Trophoblast cell (in vitro differentiated cells and primary cell): ENCODE measurements around the gene EPHB2.

Experiments
- DNase-seq, 2 donors: peaks; one replicate each; pipeline ENCODE4 v3.0.0-alpha.2; 2016
- H2AFZ ChIP-seq: 2 replicates; pipeline ENCODE4 v1.6.1; 2013; ENCODE audit warnings: low read length, moderate library complexity, mild to moderate bottlenecking; ENCODE audit not compliant: insufficient read depth, poor library complexity
- H2AK5ac ChIP-seq: 2 replicates; pipeline ENCODE4 v1.6.1; 2013; ENCODE audit warnings: mild to moderate bottlenecking, low read length
- H2BK120ac ChIP-seq: 2 replicates; pipeline ENCODE4 v1.6.1; 2013; ENCODE audit warnings: low read length, mild to moderate bottlenecking, moderate library complexity; ENCODE audit not compliant: insufficient read depth, poor library complexity
- H2BK12ac ChIP-seq: 2 replicates; pipeline ENCODE4 v1.6.1; 2013; ENCODE audit warnings: mild to moderate bottlenecking, low read length, moderate library complexity
- H2BK5ac ChIP-seq: 2 replicates; pipeline ENCODE4 v1.6.1; 2013; ENCODE audit warnings: low read length, low read depth, moderate library complexity, mild to moderate bottlenecking; ENCODE audit not compliant: poor library complexity
- H3K14ac ChIP-seq: 2 replicates; pipeline ENCODE4 v1.6.1; 2013; ENCODE audit warnings: mild to moderate bottlenecking, low read length
- H3K18ac ChIP-seq: 2 replicates; pipeline ENCODE4 v1.6.1; 2013; ENCODE audit warnings: mild to moderate bottlenecking, low read length
- H3K23ac ChIP-seq: 2 replicates; pipeline ENCODE4 v1.6.1; 2013; ENCODE audit warnings: low read length
- H3K27ac ChIP-seq: 2 replicates; pipeline ENCODE4 v1.5.1; 2013; ENCODE audit warnings: low read depth, mild to moderate bottlenecking, inconsistent platforms, low read length, moderate library complexity
- H3K27me3 ChIP-seq: 2 replicates; pipeline ENCODE4 v1.6.1; 2013; ENCODE audit warnings: inconsistent platforms, mild to moderate bottlenecking, low read length, moderate library complexity; ENCODE audit not compliant: insufficient read depth
- H3K36me3 ChIP-seq, 2 experiments: 1 replicate in 1 of 2; 2 replicates in 1 of 2; pipeline ENCODE4 v1.6.1; 2013; ENCODE audit warnings: low read length in 2 of 2, mild to moderate bottlenecking in 2 of 2, moderate library complexity in 1 of 2; ENCODE audit not compliant: insufficient read depth in 2 of 2, control insufficient read depth in 1 of 2
- H3K4ac ChIP-seq: 2 replicates; pipeline ENCODE4 v1.6.1; 2013; ENCODE audit warnings: low read depth, mild to moderate bottlenecking, low read length, moderate library complexity
- H3K4me1 ChIP-seq, 2 experiments: 1 replicate in 1 of 2; 2 replicates in 1 of 2; pipeline ENCODE4 v1.6.1; 2013; ENCODE audit warnings: low read length in 2 of 2, mild to moderate bottlenecking in 2 of 2, moderate library complexity in 1 of 2; ENCODE audit not compliant: insufficient read depth in 2 of 2, control insufficient read depth in 1 of 2
- H3K4me2 ChIP-seq: 2 replicates; pipeline ENCODE4 v1.6.1; 2013; ENCODE audit warnings: inconsistent platforms, mild to moderate bottlenecking, low read length, moderate library complexity
- H3K4me3 ChIP-seq: 2 replicates; pipeline ENCODE4 v1.5.1; 2013; ENCODE audit warnings: mild to moderate bottlenecking, low read depth, low read length, inconsistent platforms
- H3K79me1 ChIP-seq: one replicate; pipeline ENCODE4 v1.6.1; 2013; ENCODE audit warnings: low read length
- H3K79me2 ChIP-seq: 2 replicates; pipeline ENCODE4 v1.6.1; 2013; ENCODE audit warnings: low read length, mild to moderate bottlenecking; ENCODE audit not compliant: control insufficient read depth, insufficient read depth, poor library complexity
- H3K9ac ChIP-seq: 2 replicates; pipeline ENCODE4 v1.6.1; 2013; ENCODE audit warnings: mild to moderate bottlenecking, low read length
- H3K9me3 ChIP-seq: 2 replicates; pipeline ENCODE4 v1.6.1; 2013; ENCODE audit warnings: low read depth, mild to moderate bottlenecking, control low read depth, inconsistent platforms, low read length; ENCODE audit not compliant: insufficient read depth
- H4K12ac ChIP-seq: 2 replicates; pipeline ENCODE4 v1.6.1; 2013; ENCODE audit warnings: low read depth, mild to moderate bottlenecking, low read length, moderate library complexity
- H4K8ac ChIP-seq: 2 replicates; pipeline ENCODE4 v1.6.1; 2013; ENCODE audit warnings: low read depth, mild to moderate bottlenecking, low read length, moderate library complexity
- H4K91ac ChIP-seq: one replicate; pipeline ENCODE4 v1.6.1; 2013; ENCODE audit warnings: low read depth, mild to moderate bottlenecking, low read length, moderate library complexity
- WGBS: extraction: QIAGEN DNeasy Blood & Tissue Kit; methylation state at CpG from one replicate; pipeline ENCODE4 v1.1.7; 2013; ENCODE audit warnings: missing lambda C conversion rate; ENCODE audit not compliant: insufficient read length, insufficient coverage; ENCODE audit errors: extremely low coverage; 5-methylcytosine and 5-hydroxymethylcytosine counted together

EPHB2 gene

DNA sequence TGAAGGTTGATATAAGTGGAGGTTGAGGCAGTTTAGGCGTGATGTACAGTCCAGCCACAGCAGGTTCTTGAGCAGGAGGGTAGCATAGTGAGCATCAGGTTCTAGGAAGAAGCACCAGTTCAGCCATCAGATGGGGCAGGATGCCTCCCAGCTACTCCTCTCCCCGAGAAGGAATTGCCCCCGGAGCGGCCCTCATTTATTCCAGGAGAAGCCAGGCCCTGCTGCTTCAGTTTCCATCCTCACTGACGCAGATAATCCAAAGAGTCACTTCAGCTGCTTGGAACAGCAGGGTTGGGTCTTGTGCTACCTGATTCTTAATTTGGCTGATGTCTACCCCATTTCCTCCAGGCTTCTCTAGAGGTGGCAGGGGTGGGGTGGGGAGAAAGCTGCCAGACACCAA lies 207.3 kb downstream of the EPHB2 start:
- Histone ChIP-seq H3K14ac (no peak overlapping the region), H4K91ac (no peak overlapping the region), H2BK120ac (no peak overlapping the region), H3K4ac (no peak overlapping the region), H3K4me1 (no peaks in the 10 kb centered on the region), H3K9me3 (no peaks in the 10 kb centered on the region), H3K18ac (no peak overlapping the region), H2AFZ (no peak overlapping the region), H3K79me2 (no peaks in the 10 kb centered on the region), H2BK12ac (no peak overlapping the region), H3K27ac (no peak overlapping the region), H3K36me3 (no peaks in the 10 kb centered on the region), H4K8ac (no peak overlapping the region), H2AK5ac (no peak overlapping the region), H4K12ac (no peak overlapping the region), H2BK5ac (no peak overlapping the region), H3K23ac (no peak overlapping the region), H3K79me1 (no peaks in the 10 kb centered on the region), H3K27me3 (no peaks in the 10 kb centered on the region), H3K9ac (no peak overlapping the region), H3K4me2 (no peak overlapping the region), H3K4me3 (no peak overlapping the region)
- DNase-seq = no peak
- no CpG with 5 or more reads among the region's 5 CpGs for WGBS

- no peaks in the 10 kb centered on the region for H3K27me3 ChIP-seq
- no peak overlapping the region for H4K91ac ChIP-seq
- H4K8ac ChIP-seq = no peak overlapping the region
- no CpG with 5 or more reads among the region's 4 CpGs for WGBS
- H3K4ac ChIP-seq = no peak overlapping the region
- H3K14ac ChIP-seq = no peak overlapping the region
- no peak overlapping the region for H2AK5ac ChIP-seq
- no peak overlapping the region for H4K12ac ChIP-seq
- H3K23ac ChIP-seq = no peak overlapping the region
- peaks cover 1% of the 10 kb centered on the region for H3K9me3 ChIP-seq
- H3K18ac ChIP-seq = no peak overlapping the region
- no peaks in the 10 kb centered on the region for H3K36me3 ChIP-seq
- DNase-seq = peak in 1 of 2 donors; percentile 44
- H3K4me1 ChIP-seq = no peaks in the 10 kb centered on the region
- no peak overlapping the region for H3K4me2 ChIP-seq
- H3K27ac ChIP-seq = no peak overlapping the region
- no peaks in the 10 kb centered on the region for H3K79me2 ChIP-seq
- H2AFZ ChIP-seq = no peak overlapping the region
- H3K4me3 ChIP-seq = no peak overlapping the region
- H2BK5ac ChIP-seq = no peak overlapping the region
- no peak overlapping the region for H3K9ac ChIP-seq
- H2BK120ac ChIP-seq = no peak overlapping the region
- no peak overlapping the region for H2BK12ac ChIP-seq
- H3K79me1 ChIP-seq = no peaks in the 10 kb centered on the region
Observed at GRCh38 chr1:22918644-22919043, 208.0 kb downstream of the EPHB2 start.

GRCh38 chr1:22919341-22920025 lies 208.8 kb downstream of the EPHB2 start:
- DNase-seq = peak; percentile 30 to 92
- Histone ChIP-seq H2AFZ (no peak overlapping the region), H3K9me3 (peaks cover 3% of the 10 kb centered on the region), H2AK5ac (no peak overlapping the region), H4K12ac (no peak overlapping the region), H3K18ac (no peak overlapping the region), H3K4me1 (no peaks in the 10 kb centered on the region), H3K4me2 (no peak overlapping the region), H4K91ac (no peak overlapping the region), H3K23ac (no peak overlapping the region), H3K14ac (no peak overlapping the region), H3K36me3 (no peaks in the 10 kb centered on the region), H3K4me3 (no peak overlapping the region), H2BK12ac (no peak overlapping the region), H3K79me2 (no peaks in the 10 kb centered on the region), H4K8ac (no peak overlapping the region), H3K27ac (no peak overlapping the region), H3K9ac (no peak overlapping the region), H3K4ac (no peak overlapping the region), H2BK120ac (no peak overlapping the region), H2BK5ac (no peak overlapping the region), H3K79me1 (no peaks in the 10 kb centered on the region), H3K27me3 (no peaks in the 10 kb centered on the region)
- no CpG with 5 or more reads among the region's 8 CpGs for WGBS

DNA sequence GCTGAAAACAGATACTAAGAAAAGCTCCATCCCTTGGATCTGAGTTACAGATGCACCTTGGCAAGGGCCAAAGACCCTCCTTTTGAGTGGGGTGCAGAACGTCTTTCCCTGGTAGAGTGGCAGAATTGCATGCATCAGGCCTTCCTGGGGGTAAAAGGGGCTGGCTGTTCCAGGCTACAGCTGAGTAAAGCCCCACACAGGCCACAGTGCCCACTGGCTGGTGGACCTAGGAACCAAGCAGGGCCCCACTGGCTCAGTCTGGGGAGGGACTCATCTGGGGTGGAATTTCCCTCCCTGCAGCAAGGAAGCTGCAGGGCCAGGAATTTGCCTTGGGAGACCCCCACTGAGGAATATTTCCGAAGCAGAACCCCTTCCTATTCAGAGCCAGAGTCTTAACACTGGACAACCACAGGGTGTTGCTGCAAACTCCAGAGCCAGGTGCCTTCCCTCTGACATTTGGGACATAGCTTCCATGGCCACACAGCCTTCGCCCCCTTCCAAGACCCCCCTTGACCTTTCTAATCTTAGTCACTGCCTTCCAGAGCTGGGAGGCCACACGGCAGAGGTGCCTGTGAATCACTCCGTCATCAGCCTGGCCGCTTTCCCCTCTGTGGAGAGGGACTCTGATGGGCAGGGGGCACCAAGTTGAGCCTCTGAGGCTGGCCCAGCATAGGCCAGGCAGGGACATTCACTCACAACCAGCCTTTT lies 209.5 kb downstream of the EPHB2 start:
- Histone ChIP-seq H3K23ac (no peak overlapping the region), H2AFZ (no peak overlapping the region), H3K27me3 (no peaks in the 10 kb centered on the region), H3K9me3 (peaks cover 3% of the 10 kb centered on the region), H2AK5ac (no peak overlapping the region), H3K4ac (no peak overlapping the region), H2BK5ac (no peak overlapping the region), H3K27ac (no peak overlapping the region), H4K91ac (no peak overlapping the region), H4K8ac (no peak overlapping the region), H3K18ac (no peak overlapping the region), H4K12ac (no peak overlapping the region), H3K14ac (no peak overlapping the region), H3K36me3 (no peaks in the 10 kb centered on the region), H2BK12ac (no peak overlapping the region), H3K79me2 (no peaks in the 10 kb centered on the region), H3K79me1 (no peaks in the 10 kb centered on the region), H3K4me2 (no peak overlapping the region), H3K4me1 (no peaks in the 10 kb centered on the region), H3K4me3 (no peak overlapping the region), H3K9ac (no peak overlapping the region), H2BK120ac (no peak overlapping the region)
- no peak for DNase-seq
- WGBS = no CpG with 5 or more reads among the region's 6 CpGs
